Liver (tissue), 9 donors: Measurements from ENCODE around the gene BIK. TPM values are rescaled to one million over a fixed set of nuclear protein-coding genes. Genes with fewer than 3 reads are reported as not detected.

Experiments
- DNase-seq: peaks from one replicate; pipeline ENCODE4 v3.0.0-alpha.2; 2017; ENCODE audit warnings: low spot score
- H3K27ac ChIP-seq, 2 donors: one replicate each; pipeline ENCODE4 v1.7.0; 2013; ENCODE audit warnings: inconsistent platforms in 2 of 2, low read length in 2 of 2, control low read depth in 1 of 2, low read depth in 1 of 2, mild to moderate bottlenecking in 1 of 2
- H3K27me3 ChIP-seq, 4 donors: one replicate each; pipeline versions ENCODE4 v1.6.1 to v1.7.0; 2013; ENCODE audit warnings: low read length in 3 of 4, inconsistent platforms in 1 of 4, mild to moderate bottlenecking in 1 of 4, moderate library complexity in 1 of 4; ENCODE audit not compliant: control insufficient read depth in 4 of 4, insufficient read depth in 4 of 4
- H3K36me3 ChIP-seq, 4 donors: one replicate each; pipeline versions ENCODE4 v1.6.1 to v1.7.0; 2013; ENCODE audit warnings: low read length in 3 of 4, mild to moderate bottlenecking in 3 of 4, low read depth in 1 of 4, moderate library complexity in 1 of 4; ENCODE audit not compliant: control insufficient read depth in 4 of 4, insufficient read depth in 3 of 4
- H3K4me1 ChIP-seq, 4 donors: one replicate each; pipeline versions ENCODE4 v1.6.1 to v1.7.0; 2013; ENCODE audit warnings: low read length in 3 of 4, mild to moderate bottlenecking in 3 of 4, moderate library complexity in 1 of 4; ENCODE audit not compliant: control insufficient read depth in 4 of 4, insufficient read depth in 4 of 4
- H3K4me3 ChIP-seq, 3 donors: one replicate each; pipeline versions ENCODE4 v1.6.1 to v1.7.0; 2013; ENCODE audit warnings: low read length in 3 of 3, control low read depth in 1 of 3, low read depth in 1 of 3, mild to moderate bottlenecking in 1 of 3
- H3K9ac ChIP-seq, 2 donors: one replicate each; pipeline ENCODE4 v1.7.0; 2013; ENCODE audit warnings: low read length in 2 of 2, mild to moderate bottlenecking in 2 of 2, moderate library complexity in 2 of 2, control low read depth in 1 of 2, low read depth in 1 of 2
- H3K9me3 ChIP-seq, 4 donors: one replicate each; pipeline versions ENCODE4 v1.6.1 to v1.7.0; 2013; ENCODE audit warnings: low read length in 3 of 4; ENCODE audit not compliant: control insufficient read depth in 4 of 4
- ATF3 ChIP-seq: IDR thresholded peaks from 2 replicates; pipeline ENCODE4 v1.6.1; 2016; ENCODE audit warnings: antibody characterized with exemption
- EGR1 ChIP-seq, 2 donors: IDR thresholded peaks; 2 replicates each; pipeline ENCODE4 v1.6.1; 2016 to 2018; ENCODE audit warnings: antibody characterized with exemption in 2 of 2, low read depth in 2 of 2
- FOXA1 ChIP-seq: IDR thresholded peaks from 2 replicates; pipeline ENCODE4 v1.6.1; 2016; ENCODE audit warnings: antibody characterized with exemption
- HNF4A ChIP-seq, 2 donors: conservative IDR thresholded peaks; 2 replicates each; pipeline ENCODE4 v1.6.1; 2016; ENCODE audit warnings: antibody characterized with exemption in 2 of 2, mild to moderate bottlenecking in 2 of 2
- HNF4G ChIP-seq: IDR thresholded peaks from 2 replicates; pipeline ENCODE4 v1.6.1; 2016; ENCODE audit warnings: antibody characterized with exemption
- JUND ChIP-seq, 2 donors: IDR thresholded peaks; 2 replicates each; pipeline ENCODE4 v1.6.1; 2016; ENCODE audit warnings: antibody characterized with exemption in 2 of 2
- NR2F2 ChIP-seq: IDR thresholded peaks from 2 replicates; pipeline ENCODE4 v1.6.1; 2016; ENCODE audit warnings: antibody characterized with exemption
- RAD21 ChIP-seq, 2 donors: IDR thresholded peaks; 2 replicates each; pipeline ENCODE4 v1.6.1; 2016; ENCODE audit warnings: antibody characterized with exemption in 2 of 2, mild to moderate bottlenecking in 2 of 2
- REST ChIP-seq: IDR thresholded peaks from 2 replicates; pipeline ENCODE4 v1.6.1; 2016; ENCODE audit warnings: antibody characterized with exemption, mild to moderate bottlenecking
- YY1 ChIP-seq: IDR thresholded peaks from 2 replicates; pipeline ENCODE4 v1.6.1; 2016; ENCODE audit warnings: antibody characterized with exemption, mild to moderate bottlenecking
- ZBTB33 ChIP-seq: IDR thresholded peaks from 2 replicates; pipeline ENCODE4 v1.6.1; 2016; ENCODE audit warnings: antibody characterized with exemption
- WGBS: extraction: QIAGEN DNeasy Blood & Tissue Kit; methylation state at CpG from one replicate; pipeline ENCODE4 v1.1.7; 2013; 5-methylcytosine and 5-hydroxymethylcytosine counted together
- polyA plus RNA-seq, 2 donors: library from polyadenylated mRNA; stranded (reverse) in 1 of 2; unstranded in 1 of 2; fragments of 200-250 nt in 1 of 2; fragments of >200 nt in 1 of 2; fragmentation: Nextera tagmentation in 1 of 2; extraction: Ambion mirVana in 1 of 2; gene quantifications; one replicate each; pipeline versions ENCODE4 v1.2.1 to v1.2.3, GENCODE V29; 2013 to 2015
- total RNA-seq, 2 donors: library from RNA; depleted of rRNA; stranded (reverse); fragments of >200 nt; gene quantifications; one replicate each; pipeline ENCODE4 v1.2.3, GENCODE V29; 2014
- TF ChIP-seq, protein P1 (sequence below): IDR thresholded peaks from 2 replicates; pipeline ENCODE4 v1.6.1; 2016; ENCODE audit warnings: antibody characterized with exemption
- TF ChIP-seq, protein P2 (sequence below): fragments of 150-350 bp; IDR thresholded peaks from 2 replicates; pipeline ENCODE4 v1.5.1; 2017; ENCODE audit warnings: improper control_type of control experiment, low read depth, low read length; ENCODE audit not compliant: missing input control
- donor health status: healthy.
- donor health status: healthy.
- donor health status: healthy.
- donor health status: healthy.
- donor health status: healthy.

The BIK gene
- total and polyA plus RNA-seq, 4 donors, result 0.23 to 0.89 (median 0.33) TPM; not detected in 1

DNA sequence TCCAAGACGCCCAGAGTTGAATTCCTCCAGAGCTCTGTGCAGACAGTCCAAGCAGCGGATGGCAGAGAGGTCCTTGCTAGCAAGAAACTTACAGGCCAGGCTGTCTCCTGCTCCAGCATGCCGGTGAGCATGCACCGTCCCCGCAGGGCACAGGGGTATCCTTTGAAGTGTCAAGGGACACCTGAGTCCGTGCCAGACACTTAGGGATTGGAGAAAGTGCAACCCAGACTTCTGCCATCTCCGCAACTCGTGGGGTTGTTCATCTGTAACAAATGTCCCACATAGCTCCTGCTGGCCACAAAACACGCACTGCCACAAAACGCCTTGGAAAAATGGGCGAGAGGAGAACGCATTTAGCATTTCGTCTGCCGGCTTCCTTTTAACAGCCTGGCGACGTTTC is 54.1 kb downstream of the BIK start:
- WGBS, result 57% methylated on average over 16 of the region's 16 CpGs
- no peak overlapping the region for H3K9ac ChIP-seq
- no peaks in the 10 kb centered on the region for H3K4me1 ChIP-seq
- peaks cover 0 to 12% (median 2%) of the 10 kb centered on the region in 4 donors for H3K36me3 ChIP-seq
- no peaks in the 10 kb centered on the region for H3K27me3 ChIP-seq
- TF ChIP-seq YY1 (no peak), FOXA1 (no peak), ZBTB33 (no peak), REST (no peak), HNF4A (conservative IDR thresholded peaks at IDR 0.05) (no peak), JUND (IDR thresholded peaks at IDR 0.05) (no peak)
- H3K4me3 ChIP-seq, result no peak overlapping the region
- no peak overlapping the region for H3K27ac ChIP-seq
- no peak for DNase-seq
- no peaks in the 10 kb centered on the region for H3K9me3 ChIP-seq

GRCh38 chr22:43166132-43166930 is 55.8 kb downstream of the BIK start:
- no peaks in the 10 kb centered on the region for H3K9me3 ChIP-seq
- no peaks in the 10 kb centered on the region for H3K27me3 ChIP-seq
- no peaks in the 10 kb centered on the region for H3K4me1 ChIP-seq
- H3K27ac ChIP-seq, result no peak overlapping the region
- no peak overlapping the region for H3K4me3 ChIP-seq
- TF ChIP-seq YY1 (no peak), NR2F2 (no peak), FOXA1 (no peak), JUND (IDR thresholded peaks at IDR 0.05) (no peak), REST (no peak), RAD21 (IDR thresholded peaks at IDR 0.05) (no peak), HNF4A (conservative IDR thresholded peaks at IDR 0.05) (no peak), HNF4G (no peak), ATF3 (no peak), EGR1 (IDR thresholded peaks at IDR 0.05; ENCODE audit: low read depth in 2 of 2) (no peak)
- TF ChIP-seq, protein P1, sequence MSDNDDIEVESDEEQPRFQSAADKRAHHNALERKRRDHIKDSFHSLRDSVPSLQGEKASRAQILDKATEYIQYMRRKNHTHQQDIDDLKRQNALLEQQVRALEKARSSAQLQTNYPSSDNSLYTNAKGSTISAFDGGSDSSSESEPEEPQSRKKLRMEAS, result no peak
- TF ChIP-seq, protein P2, sequence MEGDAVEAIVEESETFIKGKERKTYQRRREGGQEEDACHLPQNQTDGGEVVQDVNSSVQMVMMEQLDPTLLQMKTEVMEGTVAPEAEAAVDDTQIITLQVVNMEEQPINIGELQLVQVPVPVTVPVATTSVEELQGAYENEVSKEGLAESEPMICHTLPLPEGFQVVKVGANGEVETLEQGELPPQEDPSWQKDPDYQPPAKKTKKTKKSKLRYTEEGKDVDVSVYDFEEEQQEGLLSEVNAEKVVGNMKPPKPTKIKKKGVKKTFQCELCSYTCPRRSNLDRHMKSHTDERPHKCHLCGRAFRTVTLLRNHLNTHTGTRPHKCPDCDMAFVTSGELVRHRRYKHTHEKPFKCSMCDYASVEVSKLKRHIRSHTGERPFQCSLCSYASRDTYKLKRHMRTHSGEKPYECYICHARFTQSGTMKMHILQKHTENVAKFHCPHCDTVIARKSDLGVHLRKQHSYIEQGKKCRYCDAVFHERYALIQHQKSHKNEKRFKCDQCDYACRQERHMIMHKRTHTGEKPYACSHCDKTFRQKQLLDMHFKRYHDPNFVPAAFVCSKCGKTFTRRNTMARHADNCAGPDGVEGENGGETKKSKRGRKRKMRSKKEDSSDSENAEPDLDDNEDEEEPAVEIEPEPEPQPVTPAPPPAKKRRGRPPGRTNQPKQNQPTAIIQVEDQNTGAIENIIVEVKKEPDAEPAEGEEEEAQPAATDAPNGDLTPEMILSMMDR, result no peak
- H3K9ac ChIP-seq, result no peak overlapping the region
- DNase-seq, result no peak
- 87% methylated on average over 23 of the region's 23 CpGs for WGBS
- peaks cover 0 to 21% (median 4%) of the 10 kb centered on the region in 4 donors for H3K36me3 ChIP-seq
